HG02884 (cell line): Measurements from ENCODE around the gene MYOCD.

Source experiments
- ATAC-seq: cut with Tn5 transposase; IDR thresholded peaks from one replicate; pipeline ENCODE4 v1.9.1; 2021; ENCODE audit warnings: mild to moderate bottlenecking, moderate library complexity; ENCODE audit not compliant: unreplicated experiment

MYOCD gene

GRCh38 chr17:12640364-12640763 lies 25.3 kb upstream of the MYOCD start:
- ATAC-seq = no peak

- no peak for ATAC-seq
These were observed 24.6 kb upstream of the MYOCD start for GRCh38 chr17:12641084-12641483.

- no peak for ATAC-seq
These were observed 23.7 kb upstream of the MYOCD start for GRCh38 chr17:12642034-12642433.

GRCh38 chr17:12643822-12644221 lies 21.9 kb upstream of the MYOCD start:
- no peak for ATAC-seq

GRCh38 chr17:12644623-12645022 lies 21.1 kb upstream of the MYOCD start:
- no peak for ATAC-seq

DNA sequence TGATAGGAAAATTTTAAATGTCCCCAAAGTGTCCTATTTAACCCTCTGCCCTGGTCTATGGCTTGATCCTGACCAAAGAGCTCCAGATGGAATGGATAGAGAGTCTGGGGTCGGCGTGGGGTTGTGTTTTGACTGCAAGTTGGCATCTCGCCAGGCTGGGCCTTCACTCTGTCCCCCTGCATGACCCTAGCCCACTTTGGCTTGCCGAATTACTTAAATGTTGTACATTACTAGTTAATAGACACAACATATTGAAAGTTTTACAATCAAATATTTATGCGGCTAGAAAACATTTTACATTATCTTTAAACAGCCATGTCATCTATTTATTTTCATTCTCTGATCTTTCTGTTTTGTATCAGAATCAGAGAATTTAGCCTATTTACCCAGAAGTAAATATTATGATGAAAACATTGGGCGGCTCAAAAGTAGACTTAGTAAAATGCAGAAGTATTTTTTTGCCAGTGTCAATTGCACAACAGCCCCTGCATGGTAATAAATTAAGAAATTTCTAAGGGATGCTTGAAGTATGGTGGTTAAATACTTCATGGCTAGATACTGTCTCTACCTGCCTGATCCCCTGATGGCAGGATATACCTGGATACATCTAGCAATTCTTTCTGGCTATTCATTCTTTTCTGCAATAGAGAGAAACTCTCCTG lies 18.8 kb upstream of the MYOCD start:
- no peak for ATAC-seq

DNA sequence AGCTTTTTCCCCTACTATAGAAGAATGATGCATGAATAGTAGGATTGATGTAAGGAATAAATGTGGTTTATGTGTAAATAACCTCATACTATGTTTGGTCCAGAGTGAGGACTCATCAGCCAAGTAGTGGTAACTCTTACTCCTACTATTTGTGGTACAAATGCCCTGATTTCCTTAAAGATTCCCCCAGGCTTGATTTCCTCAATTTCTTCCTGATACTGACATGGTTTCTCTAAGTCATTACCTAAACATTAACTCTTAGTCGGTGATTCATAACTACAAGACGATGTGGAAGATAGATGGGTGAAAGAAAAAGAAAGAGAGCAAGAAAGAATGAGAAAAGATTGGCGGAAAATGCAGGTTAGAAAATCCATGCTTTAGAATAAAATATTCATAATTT lies 17.2 kb upstream of the MYOCD start:
- ATAC-seq = no peak

GRCh38 chr17:12655936-12656335 lies 9.8 kb upstream of the MYOCD start:
- no peak for ATAC-seq

DNA sequence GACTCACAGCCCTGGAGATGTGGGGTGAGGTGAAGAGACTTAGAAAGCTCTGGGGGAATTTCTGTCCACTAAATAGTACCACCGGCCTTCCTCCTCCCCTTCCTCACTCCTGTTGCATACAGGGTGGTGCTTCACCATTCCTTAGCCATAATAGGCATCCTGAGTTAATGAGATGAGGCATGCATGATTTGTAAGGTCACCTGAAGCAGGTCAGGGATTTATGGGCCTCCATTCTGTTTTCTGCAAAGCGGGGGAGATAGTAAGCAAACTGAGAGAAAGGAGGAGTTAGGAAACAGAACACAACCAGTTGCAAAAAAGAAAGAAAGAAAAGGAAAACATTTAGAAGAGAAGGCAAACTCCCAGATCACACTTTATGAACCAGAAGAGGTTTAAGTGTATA lies 9.3 kb upstream of the MYOCD start:
- ATAC-seq = no peak

DNA sequence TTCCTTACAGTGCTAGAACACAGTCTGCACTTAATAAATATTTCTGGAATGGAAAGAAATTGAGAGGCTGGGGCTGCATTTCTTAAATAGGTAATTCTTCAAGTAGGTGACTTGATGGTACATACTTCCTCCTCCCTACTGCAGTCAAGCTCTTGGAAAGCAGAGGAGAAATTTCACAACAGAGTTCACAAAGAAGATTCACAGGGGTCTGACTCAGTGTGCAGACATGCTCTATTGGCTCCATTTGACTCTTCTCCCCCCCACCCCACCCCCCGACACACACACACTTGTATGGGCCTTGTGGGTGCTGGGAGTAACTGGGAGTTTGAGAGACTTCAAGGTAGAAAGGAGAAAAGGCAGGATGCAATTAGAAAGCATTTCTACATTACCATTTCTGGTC lies 6.2 kb upstream of the MYOCD start:
- ATAC-seq = no peak

DNA sequence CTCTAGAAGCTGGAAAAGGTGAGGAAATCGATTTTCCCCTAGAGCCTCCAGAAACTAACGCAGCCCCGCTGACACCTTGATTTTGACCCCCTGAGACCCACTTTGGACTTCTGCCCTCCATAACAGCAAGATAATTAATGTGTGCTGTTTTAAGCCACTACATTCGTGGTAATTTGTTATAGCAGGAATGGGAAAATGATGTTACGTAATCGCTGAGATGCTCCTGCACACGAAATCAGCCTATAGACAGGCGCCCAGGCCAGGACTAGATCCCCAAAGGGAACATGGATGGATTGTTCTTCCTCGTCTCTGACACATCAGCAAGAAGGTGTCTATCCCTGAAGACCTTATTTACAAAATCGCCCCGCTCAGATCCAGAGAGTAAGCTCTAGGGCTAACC lies 1.4 kb upstream of the MYOCD start:
- ATAC-seq = no peak

DNA sequence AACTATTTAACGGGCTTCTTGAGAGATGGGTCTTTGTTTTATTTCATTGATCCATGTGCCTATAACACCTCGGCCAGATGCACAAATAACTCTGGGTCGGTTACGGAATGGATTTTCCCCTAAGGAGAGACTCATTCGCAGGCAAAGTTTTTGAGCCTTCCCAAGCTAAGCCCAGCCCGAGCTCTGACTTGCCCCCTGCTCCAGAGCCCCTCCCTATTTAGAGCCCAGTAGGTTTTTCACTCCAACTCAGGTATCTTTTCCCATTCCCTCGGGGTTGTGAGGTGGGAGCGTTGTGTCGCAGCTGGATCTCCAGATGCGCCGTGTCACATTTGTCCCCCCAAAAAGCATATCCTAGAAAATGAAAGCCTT lies 812 bp upstream of the MYOCD start:
- no peak for ATAC-seq

DNA sequence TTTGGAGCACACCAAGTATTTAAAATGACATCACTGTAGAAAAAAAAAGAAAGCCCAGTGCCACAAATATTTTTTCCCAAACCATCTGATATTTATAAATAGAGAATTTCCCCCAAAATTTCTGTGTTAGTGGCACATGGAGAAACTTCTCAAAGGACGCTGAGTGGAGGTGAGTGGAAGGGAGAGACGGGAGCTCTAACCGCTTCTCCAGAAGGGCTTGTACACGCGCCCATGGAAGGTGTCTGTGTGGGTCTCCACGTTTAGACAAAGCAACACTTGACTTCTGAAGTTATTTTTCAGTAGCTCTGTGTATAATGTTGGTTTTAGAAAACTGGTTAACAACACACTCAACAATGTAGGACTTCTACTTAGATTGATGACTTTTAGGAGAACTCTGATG lies 1.0 kb downstream of the MYOCD start:
- ATAC-seq = no peak

- no peak for ATAC-seq
These were observed 1.7 kb downstream of the MYOCD start for GRCh38 chr17:12667299-12667958.

DNA sequence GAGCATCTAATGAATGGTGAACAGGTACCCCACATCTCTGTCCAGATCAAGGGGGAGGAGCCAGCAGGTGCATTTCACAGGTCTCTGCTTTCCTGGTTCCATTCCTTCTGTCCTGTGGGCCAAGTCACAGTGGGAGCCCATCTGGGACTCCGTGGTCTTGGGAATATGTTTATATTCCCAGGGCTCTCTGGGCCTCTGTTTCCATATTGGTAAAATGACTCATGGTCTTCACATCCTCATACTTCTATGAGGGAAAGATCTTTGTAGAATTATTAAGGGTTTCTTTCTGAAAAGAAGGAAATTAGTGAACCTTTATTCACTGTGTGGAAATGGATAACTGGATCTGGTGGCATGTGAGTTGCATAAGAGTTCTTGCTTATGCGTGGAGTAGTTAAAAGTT lies 6.2 kb downstream of the MYOCD start:
- no peak for ATAC-seq

DNA sequence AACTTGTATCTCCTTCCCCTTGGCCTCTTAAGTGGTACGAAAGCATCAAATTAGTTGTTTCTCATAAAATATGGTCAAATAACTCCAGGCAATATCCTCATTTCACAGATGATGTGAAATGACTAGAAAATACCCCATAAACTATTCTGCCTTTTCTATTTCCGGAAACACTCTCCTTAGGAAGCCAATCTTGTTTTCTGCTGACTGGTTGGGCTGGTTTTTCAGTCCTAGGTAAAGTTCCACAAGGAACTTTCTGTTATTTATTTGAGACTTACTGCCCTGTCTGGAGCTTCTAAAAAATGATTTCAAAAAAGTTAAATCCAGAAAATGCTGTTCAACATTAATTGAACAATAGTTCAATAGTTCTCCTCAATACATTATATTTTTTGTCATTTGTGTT lies 7.3 kb downstream of the MYOCD start:
- ATAC-seq = no peak

DNA sequence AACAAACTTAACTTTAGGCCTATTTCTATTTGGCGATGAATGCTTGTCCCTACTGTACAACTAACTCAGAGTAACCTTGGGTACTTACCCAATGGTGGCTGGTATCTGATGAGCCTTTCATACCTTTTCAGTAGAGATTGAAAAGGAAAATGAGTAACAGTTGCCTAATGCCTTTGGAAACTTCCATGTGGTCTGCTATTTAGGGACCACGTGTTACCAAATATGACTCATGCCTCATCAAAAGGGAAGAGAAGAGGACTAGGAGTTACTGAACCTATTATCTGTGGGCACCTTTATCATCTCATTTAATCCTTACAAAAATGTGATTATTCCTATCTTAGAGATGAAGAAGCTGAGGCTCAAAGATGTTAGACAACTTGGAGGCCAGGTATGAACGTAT lies 8.1 kb downstream of the MYOCD start:
- no peak for ATAC-seq

GRCh38 chr17:12680407-12680897 lies 14.8 kb downstream of the MYOCD start:
- no peak for ATAC-seq

DNA sequence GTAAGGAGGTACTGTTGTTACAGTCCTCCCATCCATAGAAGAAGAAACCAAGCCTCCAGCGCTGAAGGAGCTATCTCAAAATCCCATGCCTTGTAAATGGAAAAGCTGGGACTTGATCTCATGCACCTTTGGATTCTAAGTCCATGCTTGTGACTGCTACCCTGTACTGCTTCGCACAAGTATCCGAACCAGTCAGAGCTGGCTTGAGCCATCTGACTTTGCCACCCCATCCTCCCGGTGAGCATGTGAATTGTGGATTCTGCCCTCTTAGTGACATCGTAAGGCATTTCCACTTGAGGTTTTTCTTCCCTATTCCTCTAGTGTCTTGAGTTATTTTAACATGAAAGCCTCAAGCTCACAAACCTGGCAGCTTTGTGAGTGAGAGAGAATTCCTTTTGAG lies 15.3 kb downstream of the MYOCD start:
- ATAC-seq = no peak

GRCh38 chr17:12683299-12683698 lies 17.6 kb downstream of the MYOCD start:
- ATAC-seq = no peak

GRCh38 chr17:12686486-12686885 lies 20.8 kb downstream of the MYOCD start:
- no peak for ATAC-seq

DNA sequence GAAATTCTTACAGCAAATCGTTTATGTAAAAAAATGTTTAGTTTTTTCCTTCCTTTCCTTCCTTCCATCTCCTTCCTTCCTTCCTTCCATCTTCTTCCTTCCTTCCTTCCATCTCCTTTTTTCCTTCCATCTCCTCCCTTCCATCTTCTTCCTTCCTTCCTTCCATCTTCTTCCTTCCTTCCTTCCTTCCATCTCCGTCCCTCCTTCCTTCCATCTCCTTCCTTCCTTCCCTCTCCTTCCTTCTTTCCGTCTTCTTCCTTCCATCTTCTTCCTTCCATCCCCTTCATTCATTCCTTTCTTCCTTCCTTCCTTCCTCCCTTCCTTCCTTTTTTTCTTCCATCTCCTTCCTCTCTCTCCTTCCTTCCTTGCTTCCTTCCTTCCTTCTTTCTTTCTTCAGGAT lies 22.7 kb downstream of the MYOCD start:
- ATAC-seq = no peak

DNA sequence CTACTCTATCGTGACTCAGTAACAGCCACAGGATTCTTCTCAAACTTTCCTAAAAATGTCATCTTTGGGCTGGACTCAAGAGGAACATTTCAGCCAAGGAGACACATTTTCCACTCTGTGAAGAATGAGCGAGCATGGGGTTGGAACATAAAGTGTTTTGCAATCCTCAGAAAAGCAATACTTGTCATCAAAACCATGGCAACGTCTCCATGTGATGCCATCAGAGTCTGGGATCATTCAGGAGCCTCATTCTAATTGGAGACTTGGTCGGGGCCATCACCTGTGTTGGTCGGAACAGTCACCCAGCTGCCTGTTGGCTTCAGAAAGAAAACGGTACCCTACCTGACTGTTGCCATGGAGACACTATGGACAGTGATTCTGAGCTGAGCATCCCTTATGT lies 25.5 kb downstream of the MYOCD start:
- ATAC-seq = no peak
